ENCODE results near the gene COQ8A.

- TF ChIP-seq POLR2A (IDR thresholded peaks at IDR 0.05), result no peak
- TF ChIP-seq CTCF (IDR thresholded peaks at IDR 0.05), result no peak
- TF ChIP-seq POLR2AphosphoS5 (IDR thresholded peaks at IDR 0.05), result no peak
These were observed 43.9 kb downstream of the COQ8A start for GRCh38 chr1:226983992-226984364.
